H1 (cell line): ENCODE data around the gene ADORA1. TPM values are rescaled to one million over a fixed set of nuclear protein-coding genes. Genes with fewer than 3 reads are reported as not detected.

Source experiments
- CTCF ChIA-PET: fragments of 300-600 bp; sonication (Branson Sonifier 250); formaldehyde crosslinking; loops from one replicate; lab custom pipeline; 2021; ENCODE audit not compliant: partially characterized antibody; lab: Charles Lee
- POLR2A ChIA-PET: fragments of 300-600 bp; sonication (Branson Sonifier 250); formaldehyde crosslinking; loops from one replicate; lab custom pipeline; 2021; ENCODE audit warnings: inconsistent platforms; ENCODE audit not compliant: partially characterized antibody; lab: Charles Lee
- DNase-seq, 2 experiments: peaks; one replicate each; pipeline versions ENCODE4 v3.0.0 to v3.0.0-alpha.2; 2010 to 2022; ENCODE audit warnings: low spot score in 2 of 2, low read depth in 1 of 2, mixed read lengths in 1 of 2
- FAIRE-seq: peaks from 2 replicates; lab custom pipeline; 2011; peaks lifted over from hg19 to GRCh38; lab: Jason Lieb, UNC
- H2AFZ ChIP-seq: 2 replicates; pipeline ENCODE4 v1.8.1; 2012; ENCODE audit warnings: low read length, inconsistent platforms
- H2AK5ac ChIP-seq: 2 replicates; pipeline ENCODE4 v1.6.1; 2013; ENCODE audit warnings: low read depth, low read length
- H2BK120ac ChIP-seq: replicated peaks from 2 replicates; pipeline ENCODE3; 2013; ENCODE audit warnings: low read depth, low read length, inconsistent platforms
- H2BK12ac ChIP-seq: 2 replicates; pipeline ENCODE4 v1.6.1; 2013; ENCODE audit warnings: low read depth, low read length
- H2BK15ac ChIP-seq: 2 replicates; pipeline ENCODE4 v1.6.1; 2013; ENCODE audit warnings: low read length
- H2BK20ac ChIP-seq: 2 replicates; pipeline ENCODE4 v1.6.1; 2013; ENCODE audit warnings: low read length
- H2BK5ac ChIP-seq: 2 replicates; pipeline ENCODE4 v1.6.1; 2013; ENCODE audit warnings: low read depth, low read length
- H3K14ac ChIP-seq: 2 replicates; pipeline ENCODE4 v1.6.1; 2013; ENCODE audit warnings: inconsistent platforms; ENCODE audit not compliant: insufficient read length
- H3K18ac ChIP-seq: 2 replicates; pipeline ENCODE4 v1.6.1; 2013; ENCODE audit warnings: low read length; ENCODE audit errors: extremely low read depth
- H3K23ac ChIP-seq: 2 replicates; pipeline ENCODE4 v1.6.1; 2013; ENCODE audit warnings: inconsistent platforms; ENCODE audit not compliant: insufficient read length
- H3K23me2 ChIP-seq: 2 replicates; pipeline ENCODE4 v1.6.1; 2013; ENCODE audit warnings: low read depth, low read length
- H3K27ac ChIP-seq: 2 replicates; pipeline ENCODE4 v1.6.1; 2011; ENCODE audit warnings: low read depth, low read length, inconsistent platforms
- H3K27me3 ChIP-seq, 4 experiments: replicated peaks in 1 of 4; 1 replicate in 1 of 4; 2 replicates in 3 of 4; pipeline versions ENCODE4 v1.6.1 to v1.8.1; 2011 to 2013; ENCODE audit warnings: low read length in 3 of 4, mild to moderate bottlenecking in 3 of 4, inconsistent platforms in 2 of 4, mixed read lengths in 2 of 4, moderate library complexity in 1 of 4; ENCODE audit not compliant: control insufficient read depth in 3 of 4, insufficient read depth in 3 of 4; ENCODE audit errors: extremely low read depth in 1 of 4
- H3K36me3 ChIP-seq, 4 experiments: 2 replicates each; pipeline versions ENCODE4 v1.6.1 to v1.8.1; 2011 to 2013; ENCODE audit warnings: mild to moderate bottlenecking in 4 of 4, low read length in 3 of 4, moderate library complexity in 2 of 4, control low read depth in 1 of 4, inconsistent platforms in 1 of 4; ENCODE audit not compliant: insufficient read depth in 4 of 4, control insufficient read depth in 2 of 4
- H3K4ac ChIP-seq: replicated peaks from 2 replicates; pipeline ENCODE3; 2013; ENCODE audit warnings: low read length, low read depth, mixed read lengths, inconsistent platforms; ENCODE audit not compliant: insufficient read length
- H3K4me1 ChIP-seq, 4 experiments: replicated peaks in 1 of 4; 1 replicate in 1 of 4; 2 replicates in 3 of 4; pipeline versions ENCODE4 v1.6.1 to v1.8.1; 2011 to 2013; ENCODE audit warnings: low read length in 3 of 4, inconsistent platforms in 2 of 4, mixed read lengths in 1 of 4; ENCODE audit not compliant: insufficient read depth in 4 of 4, control insufficient read depth in 3 of 4
- H3K4me2 ChIP-seq, 2 experiments: 2 replicates each; pipeline versions ENCODE4 v1.6.1 to v1.8.1; 2011 to 2013; ENCODE audit warnings: low read depth in 2 of 2, low read length in 2 of 2, control low read depth in 1 of 2, inconsistent platforms in 1 of 2, mild to moderate bottlenecking in 1 of 2; ENCODE audit not compliant: insufficient read depth in 1 of 2
- H3K4me3 ChIP-seq, 4 experiments: fragments of 200-600, 300-600 bp in 1 of 4; sonication (generic), shearing (Covaris generic), sonication (Bioruptor Twin) in 1 of 4; 2 replicates each; pipeline versions ENCODE4 v1.5.1 to v1.8.1; 2011 to 2016; ENCODE audit warnings: low read length in 4 of 4, low read depth in 3 of 4, control low read depth in 2 of 4, inconsistent platforms in 2 of 4, mild to moderate bottlenecking in 2 of 4, mixed read lengths in 1 of 4, moderate library complexity in 1 of 4; ENCODE audit not compliant: insufficient read depth in 2 of 4; ENCODE audit errors: extremely low read depth in 1 of 4
- H3K56ac ChIP-seq: replicated peaks from 2 replicates; pipeline ENCODE3; 2013; ENCODE audit warnings: low read depth, mild to moderate bottlenecking, mixed read lengths, low read length, inconsistent platforms; ENCODE audit not compliant: insufficient read length
- H3K79me1 ChIP-seq: 2 replicates; pipeline ENCODE4 v1.6.1; 2013; ENCODE audit warnings: low read depth, low read length, control low read depth
- H3K79me2 ChIP-seq, 2 experiments: 2 replicates each; pipeline versions ENCODE4 v1.6.1 to v1.8.1; 2012 to 2013; ENCODE audit warnings: low read length in 2 of 2, mild to moderate bottlenecking in 2 of 2, inconsistent platforms in 1 of 2; ENCODE audit not compliant: insufficient read depth in 2 of 2, control insufficient read depth in 1 of 2
- H3K9ac ChIP-seq, 4 experiments: replicated peaks in 1 of 4; 1 replicate in 1 of 4; 2 replicates in 3 of 4; pipeline versions ENCODE4 v1.6.1 to v1.8.1; 2011 to 2013; ENCODE audit warnings: low read depth in 3 of 4, low read length in 3 of 4, control low read depth in 2 of 4, mild to moderate bottlenecking in 2 of 4, moderate library complexity in 2 of 4, inconsistent platforms in 1 of 4; ENCODE audit errors: extremely low read depth in 1 of 4
- H3K9me3 ChIP-seq, 2 experiments: 2 replicates each; pipeline versions ENCODE4 v1.6.1 to v1.8.1; 2012 to 2013; ENCODE audit warnings: mild to moderate bottlenecking in 2 of 2, moderate library complexity in 2 of 2, control low read depth in 1 of 2, inconsistent platforms in 1 of 2, low read depth in 1 of 2, low read length in 1 of 2, mixed read lengths in 1 of 2; ENCODE audit not compliant: insufficient read depth in 2 of 2
- H4K20me1 ChIP-seq, 2 experiments: replicated peaks in 1 of 2; 2 replicates each; pipeline versions ENCODE3 to v1.8.1; 2011 to 2013; ENCODE audit warnings: inconsistent platforms in 2 of 2, low read length in 2 of 2, mild to moderate bottlenecking in 1 of 2; ENCODE audit not compliant: insufficient read depth in 2 of 2, control insufficient read depth in 1 of 2
- H4K5ac ChIP-seq: 2 replicates; pipeline ENCODE4 v1.6.1; 2013; ENCODE audit warnings: low read length, low read depth, mixed read lengths, inconsistent platforms; ENCODE audit not compliant: insufficient read length
- H4K8ac ChIP-seq: 2 replicates; pipeline ENCODE4 v1.8.0; 2013; ENCODE audit warnings: mild to moderate bottlenecking, moderate library complexity, low read length, inconsistent platforms; ENCODE audit not compliant: insufficient read depth; ENCODE audit errors: extremely low read depth
- H4K91ac ChIP-seq: replicated peaks from 2 replicates; pipeline ENCODE3; 2013; ENCODE audit warnings: low read length, mixed read lengths, inconsistent platforms; ENCODE audit not compliant: insufficient read length
- SP1 ChIP-seq: IDR thresholded peaks from 2 replicates; pipeline ENCODE4 v1.6.1; 2011; ENCODE audit warnings: low read depth, low read length
- SP2 ChIP-seq: IDR thresholded peaks from 2 replicates; pipeline ENCODE4 v1.6.1; 2012; ENCODE audit warnings: mild to moderate bottlenecking, low read length, inconsistent platforms
- TCF12 ChIP-seq: IDR thresholded peaks from 2 replicates; pipeline ENCODE4 v1.6.1; 2011; ENCODE audit warnings: low read depth, mild to moderate bottlenecking, low read length
- WGBS, 2 experiments: shearing (Covaris generic) in 1 of 2; methylation state at CpG; one replicate each; pipeline versions ENCODE4 v1.1.6 to v1.1.7; 2013 to 2015; ENCODE audit warnings: low lambda C conversion rate in 2 of 2, mixed read lengths in 2 of 2, inconsistent platforms in 1 of 2, low coverage in 1 of 2, missing lambda C conversion rate in 1 of 2; ENCODE audit not compliant: insufficient replicate concordance in 2 of 2, insufficient coverage in 1 of 2, insufficient read length in 1 of 2; ENCODE audit errors: extremely low coverage in 1 of 2, missing lambda C conversion rate in 1 of 2; 5-methylcytosine and 5-hydroxymethylcytosine counted together
- polyA plus RNA-seq, 7 experiments: library from polyadenylated mRNA; depleted of rRNA in 3 of 7; stranded (reverse) in 5 of 7; unstranded in 2 of 7; fragments of >200 nt in 5 of 7; fragments of 200-250 nt in 2 of 7; gene quantifications; 1 replicate in 5 of 7; 2 replicates in 1 of 7; 4 replicates in 1 of 7; pipeline versions ENCODE4 v1.2.1 to v1.2.3, GENCODE V29; 2011 to 2013; ENCODE audit warnings: missing spikeins in 2 of 7, mixed read lengths in 2 of 7
- total RNA-seq: library from RNA; stranded (reverse); fragmentation: NEBNext Ultra II Directional; extraction: Animal tissue kit (Norgen Biotek cat#: 25700); gene quantifications from 2 replicates; pipeline ENCODE4 v1.2.1, GENCODE V29; 2021

ADORA1 gene
- total and polyA plus RNA-seq, 2 of the 8 experiments (the other 6 are each of a cell fraction or from before 2014, with no cell fraction given) = 3.3 to 6.7 TPM

- Histone ChIP-seq H2AFZ (no peak overlapping the region), H3K23ac (no peak overlapping the region), H3K4me3 (no peak overlapping the region), H2BK15ac (no peak overlapping the region), H3K9ac (no peak overlapping the region), H3K27me3 (peaks cover 5 to 32% (median 18%) of the 10 kb centered on the region in 4 experiments), H3K4me2 (no peak overlapping the region), H4K20me1 (no peaks in the 10 kb centered on the region), H3K56ac (no peak overlapping the region), H3K4ac (no peak overlapping the region), H3K23me2 (peaks cover 2% of the 10 kb centered on the region; the same call in 1 of the 2 replicates), H2BK20ac (no peak overlapping the region), H2BK12ac (no peak overlapping the region), H3K4me1 (peaks cover 0 to 33% (median 19%) of the 10 kb centered on the region in 4 experiments; a peak in 6 of 7 replicates), H3K79me1 (no peaks in the 10 kb centered on the region), H3K18ac (no peak overlapping the region), H3K36me3 (no peaks in the 10 kb centered on the region), H4K91ac (no peak overlapping the region), H2BK5ac (no peak overlapping the region), H2AK5ac (no peak overlapping the region), H4K5ac (no peak overlapping the region), H3K27ac (no peak overlapping the region), H4K8ac (no peak overlapping the region), H3K79me2 (no peaks in the 10 kb centered on the region), H3K9me3 (no peaks in the 10 kb centered on the region), H2BK120ac (no peak overlapping the region), H3K14ac (no peak overlapping the region)
- ChIA-PET CTCF (interaction anchor here (0.6 to 49.1 kb wide), 13 partner anchors 9 to 138 kb away, joined by 3 to 1071 read pairs (median 21); partner anchors contain the start of genes CHI3L1, MYBPH, MYOG and PPFIA4), POLR2A (interaction anchor here (1.3 to 1.4 kb wide), 2 partner anchors 9 to 90 kb away, joined by 3 to 4 read pairs; no protein-coding TSS in a partner anchor)
- no peak for TF ChIP-seq TCF12
- no peak for TF ChIP-seq SP1
- TF ChIP-seq SP2 = no peak
- FAIRE-seq = no peak
- 84% methylated on average over 3 of the region's 3 CpGs; no CpG with 5 or more reads in 1 of the 2 experiments for WGBS, 2 experiments
- DNase-seq = peak in 1 of 2 experiments; percentile 35
Observed at GRCh38 chr1:203130358-203130985, 2.9 kb downstream of the ADORA1 start.
